RPMI7951 (cell line): ENCODE results near the gene SLC26A6. TPM values are rescaled to one million over a fixed set of nuclear protein-coding genes. Genes with fewer than 3 reads are reported as not detected.

Source experiments
- DNase-seq: peaks from one replicate; pipeline ENCODE4 v3.0.0-alpha.2; 2012; ENCODE audit warnings: low read depth
- total RNA-seq: library from RNA; depleted of rRNA; stranded (reverse); fragments of >200 nt; shearing (Covaris generic); gene quantifications from 2 replicates; pipeline ENCODE4 v1.2.3, GENCODE V29; 2014

SLC26A6 gene
- total RNA-seq, 1 experiment from 2014 or later: 32.3 TPM

- no peak for DNase-seq
Observed at GRCh38 chr3:48631516-48632448, 3.5 kb downstream of the SLC26A6 start.

- DNase-seq: no peak
Observed at GRCh38 chr3:48630833-48631232, 4.4 kb downstream of the SLC26A6 start.

GRCh38 chr3:48630407-48630806, 4.9 kb downstream of the SLC26A6 start:
- DNase-seq: no peak

GRCh38 chr3:48629894-48630293, 5.4 kb downstream of the SLC26A6 start:
- no peak for DNase-seq

GRCh38 chr3:48628277-48629017, 6.8 kb downstream of the SLC26A6 start:
- DNase-seq: no peak

- DNase-seq: no peak
Observed at GRCh38 chr3:48625600-48625999, 9.7 kb downstream of the SLC26A6 start.

GRCh38 chr3:48624767-48625166, 10.5 kb downstream of the SLC26A6 start:
- DNase-seq: no peak

GRCh38 chr3:48623851-48624547, 11.3 kb downstream of the SLC26A6 start:
- no peak for DNase-seq

GRCh38 chr3:48621461-48621869, 13.8 kb downstream of the SLC26A6 start, which contains the start of gene TMEM89:
Gene TMEM89 (minus strand): TSS chr3:48621769. CDS start chr3:48621756, 13 bp downstream.
- DNase-seq: no peak

- DNase-seq: no peak
Observed at GRCh38 chr3:48619541-48620524, 15.4 kb downstream of the SLC26A6 start.

GRCh38 chr3:48617559-48617958, 17.7 kb downstream of the SLC26A6 start:
- no peak for DNase-seq

- peak; percentile 54 for DNase-seq
Observed at GRCh38 chr3:48614044-48614443, 21.2 kb downstream of the SLC26A6 start.

- no peak for DNase-seq
Observed at GRCh38 chr3:48612309-48612708, 23.0 kb downstream of the SLC26A6 start.

GRCh38 chr3:48609088-48610005, 25.9 kb downstream of the SLC26A6 start, which contains the start of gene UQCRC1:
Gene UQCRC1 (minus strand): TSS chr3:48609646. CDS start chr3:48609620, 26 bp downstream.
- peak; percentile 90 for DNase-seq

GRCh38 chr3:48607519-48607918, 27.7 kb downstream of the SLC26A6 start:
- no peak for DNase-seq

- no peak for DNase-seq
Observed at GRCh38 chr3:48601622-48601994, 33.7 kb downstream of the SLC26A6 start.

GRCh38 chr3:48600711-48601621, 34.3 kb downstream of the SLC26A6 start:
- no peak for DNase-seq

- DNase-seq: no peak
Observed at GRCh38 chr3:48599509-48600285, 35.6 kb downstream of the SLC26A6 start.
